ENCODE results near the gene KCNJ18. TPM values are rescaled to one million over a fixed set of nuclear protein-coding genes. Genes with fewer than 3 reads are reported as not detected.
"Not testable (repeated sequence)": the region's sequence is repeated elsewhere in the genome, so short reads cannot be mapped to it uniquely, and the experiment has no call there.

KCNJ18 gene
- total RNA-seq, 4 donors from 2014 or later = not detected

DNA sequence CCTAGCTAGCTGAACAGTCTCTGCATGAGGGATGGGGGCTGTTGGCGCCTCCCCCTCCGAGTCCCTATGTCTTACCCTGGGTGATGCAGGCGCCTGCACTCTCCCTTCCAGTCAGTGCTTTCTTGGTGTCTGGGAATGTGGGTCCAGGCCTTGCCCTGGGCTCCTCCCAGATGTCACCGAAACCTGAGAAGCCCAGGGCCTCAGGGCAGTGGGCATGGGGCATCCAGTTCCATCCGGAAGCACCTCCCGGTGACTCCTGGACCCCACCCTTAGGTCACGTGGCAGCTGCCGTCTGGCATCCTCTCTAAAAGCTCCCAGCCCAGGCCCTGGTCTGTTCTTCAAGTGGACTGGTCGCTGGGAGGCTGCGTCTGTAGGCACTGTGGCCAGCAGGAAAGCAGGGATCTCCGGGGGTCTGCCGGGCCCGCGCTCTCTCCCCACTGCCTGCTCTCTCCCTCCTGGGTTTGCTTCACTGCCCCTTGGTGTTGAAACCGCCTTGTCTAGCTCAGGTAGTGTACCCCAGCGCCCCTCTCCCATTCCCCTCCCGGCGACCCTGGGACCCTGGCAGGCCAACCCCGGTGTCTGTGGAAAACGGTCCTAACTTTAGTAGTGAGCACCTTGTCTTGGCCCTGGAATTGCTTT lies 6.2 kb downstream of the KCNJ18 start:
- H3K27me3 ChIP-seq; DNase-seq; H3K9me3 ChIP-seq; H3K4me3 ChIP-seq; H3K4me1 ChIP-seq; H3K36me3 ChIP-seq; in situ Hi-C loops (cut with MboI; ENCODE audit: low pct_ligation_motif_present in 1 of 4, low pct_unique_long_range_greater_than_20kb in 1 of 4, low sequenced_read_pairs in 3 of 4); H3K27ac ChIP-seq; intact Hi-C loops (cut with DNase I; ENCODE audit: low total_unique reads): not testable (repeated sequence)
- 84% methylated on average over 15 of the region's 20 CpGs; no CpG with 5 or more reads in 1 of the 2 donors for WGBS, 2 donors (ENCODE audit: low coverage in 1 of 2)

DNA sequence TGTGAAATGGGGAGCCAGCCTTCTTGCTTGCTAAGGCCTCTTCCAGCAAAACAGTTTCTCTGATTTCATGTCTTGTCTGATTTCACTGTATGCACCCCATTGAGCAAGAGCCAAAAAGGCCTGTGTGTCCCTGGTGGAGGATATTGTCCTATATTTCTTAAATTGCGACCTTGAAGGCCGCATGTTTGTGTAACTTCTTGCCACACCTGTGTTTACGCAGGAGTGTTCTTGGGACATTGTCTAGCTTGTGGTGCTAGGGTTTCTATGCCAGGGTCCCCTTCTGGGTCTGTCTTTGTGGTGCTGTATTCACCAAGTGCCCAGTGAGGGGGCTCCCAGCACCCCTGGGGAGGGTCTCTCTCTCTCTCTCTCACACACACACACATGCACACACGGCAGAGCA lies 6.8 kb downstream of the KCNJ18 start:
- in situ Hi-C loops (cut with MboI; ENCODE audit: low pct_ligation_motif_present in 1 of 4, low pct_unique_long_range_greater_than_20kb in 1 of 4, low sequenced_read_pairs in 3 of 4) = not testable (repeated sequence)
- 45 to 50% methylated on average over 1 to 4 of the region's 4 CpGs for WGBS, 2 donors (ENCODE audit: low coverage in 1 of 2)

DNA sequence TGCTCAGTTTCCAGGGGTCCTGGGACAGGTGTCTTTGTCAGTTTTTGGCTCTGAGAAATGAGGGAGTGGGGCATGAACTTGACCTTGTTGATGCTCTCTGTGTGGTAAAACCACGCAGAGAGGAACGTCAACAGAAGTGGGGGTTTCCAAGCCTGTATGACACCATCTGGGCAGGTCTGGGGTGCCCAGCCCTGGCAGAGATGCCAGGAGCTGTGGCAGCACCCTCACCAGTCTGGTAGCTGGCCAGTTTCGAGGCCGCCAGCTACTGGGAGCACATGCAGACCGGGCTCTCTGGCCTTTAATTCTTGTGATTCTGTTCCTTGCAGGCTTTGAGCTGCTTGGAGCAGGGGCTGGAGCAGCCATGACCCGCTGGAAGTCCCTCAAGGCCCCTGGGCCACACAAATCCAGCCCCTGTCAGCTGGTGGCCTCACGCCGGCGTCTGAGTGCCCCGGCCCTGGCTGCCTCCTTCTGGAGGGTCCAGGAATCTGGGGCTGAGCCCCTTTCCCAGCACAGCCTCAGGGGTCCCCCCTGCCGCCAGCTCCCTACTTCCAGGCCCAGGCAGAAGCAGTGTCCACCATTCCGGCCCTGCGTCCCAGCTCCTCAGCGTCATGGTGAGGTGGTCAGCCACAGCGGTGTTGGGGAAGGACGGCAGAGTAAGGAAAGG lies 7.4 kb downstream of the KCNJ18 start:
- H3K9me3 ChIP-seq; H3K4me1 ChIP-seq; H3K36me3 ChIP-seq; DNase-seq; H3K27ac ChIP-seq; H3K4me3 ChIP-seq; H3K27me3 ChIP-seq; intact Hi-C loops (cut with DNase I; ENCODE audit: low total_unique reads): not testable (repeated sequence)
- 50 to 78% methylated on average over 2 to 13 of the region's 16 CpGs for WGBS, 2 donors (ENCODE audit: low coverage in 1 of 2)
- in situ Hi-C loops (cut with MboI; ENCODE audit: low pct_ligation_motif_present in 1 of 4, low pct_unique_long_range_greater_than_20kb in 1 of 4, low sequenced_read_pairs in 3 of 4) = loop anchor here in 1 of 4 donors (10.0 kb wide), 1 partner anchor 285 kb away; no protein-coding TSS in a partner anchor

More for the DNA sequence above, 6.8 kb downstream of the KCNJ18 start:
- H3K27ac ChIP-seq; DNase-seq; H3K4me3 ChIP-seq; H3K9me3 ChIP-seq; intact Hi-C loops (cut with DNase I; ENCODE audit: low total_unique reads); H3K27me3 ChIP-seq; H3K36me3 ChIP-seq; H3K4me1 ChIP-seq: not testable (repeated sequence)

DNA sequence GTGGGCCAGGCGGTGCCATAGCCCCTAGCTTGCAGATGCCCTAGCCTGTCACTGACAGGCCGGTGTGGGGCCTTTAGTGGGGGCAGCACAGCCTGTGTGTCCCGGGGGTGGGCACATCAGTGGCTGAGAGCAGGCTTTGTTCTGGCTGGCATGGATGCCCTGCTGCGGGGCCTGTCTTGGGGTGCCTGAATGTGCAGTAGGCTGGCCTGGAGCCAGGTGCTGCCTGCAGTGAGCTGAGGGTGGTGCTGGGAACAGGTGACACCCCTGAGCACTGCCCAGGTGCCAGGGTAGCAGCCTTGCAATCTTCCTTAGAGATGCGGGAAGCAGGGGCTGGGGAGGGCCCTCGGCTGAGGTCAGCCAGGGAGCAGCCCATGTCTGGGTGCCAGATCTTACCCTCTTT lies 8.8 kb downstream of the KCNJ18 start:
- DNase-seq; H3K27ac ChIP-seq; H3K4me3 ChIP-seq; intact Hi-C loops (cut with DNase I; ENCODE audit: low total_unique reads); H3K9me3 ChIP-seq; H3K4me1 ChIP-seq; H3K36me3 ChIP-seq; H3K27me3 ChIP-seq: not testable (repeated sequence)
- WGBS, 2 donors (ENCODE audit: low coverage in 1 of 2) = 60% methylated on average over 2 of the region's 6 CpGs; no CpG with 5 or more reads in 1 of the 2 donors
- in situ Hi-C loops (cut with MboI; ENCODE audit: low pct_ligation_motif_present in 1 of 4, low pct_unique_long_range_greater_than_20kb in 1 of 4, low sequenced_read_pairs in 3 of 4) = loop anchor here in 1 of 4 donors (10.0 kb wide), 1 partner anchor 286 kb away; no protein-coding TSS in a partner anchor

DNA sequence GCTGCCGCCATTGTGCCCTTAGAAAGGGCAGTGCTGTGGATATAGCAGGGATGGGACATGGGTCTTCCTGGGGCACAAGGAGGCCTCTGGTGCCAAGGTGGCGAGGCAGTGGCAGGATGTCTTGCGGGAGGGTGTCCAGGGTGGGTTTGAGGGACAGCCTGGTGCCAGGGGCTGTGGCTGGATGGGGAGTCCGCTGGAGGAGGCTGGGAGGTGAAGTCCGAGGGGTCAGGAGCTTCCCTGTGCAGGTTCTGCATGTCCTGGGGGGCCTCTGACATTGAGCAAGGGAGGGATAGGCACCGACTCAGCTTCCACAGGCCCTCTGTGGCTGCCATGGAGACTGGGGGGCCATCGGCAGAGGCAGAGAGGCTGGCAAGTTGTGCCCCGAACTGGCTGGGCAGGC lies 9.7 kb downstream of the KCNJ18 start:
- 60 to 71% methylated on average over 1 to 6 of the region's 8 CpGs for WGBS, 2 donors (ENCODE audit: low coverage in 1 of 2)
- DNase-seq; intact Hi-C loops (cut with DNase I; ENCODE audit: low total_unique reads); H3K36me3 ChIP-seq; H3K4me1 ChIP-seq; H3K27ac ChIP-seq; H3K27me3 ChIP-seq; H3K4me3 ChIP-seq; H3K9me3 ChIP-seq: not testable (repeated sequence)
- in situ Hi-C loops (cut with MboI; ENCODE audit: low pct_ligation_motif_present in 1 of 4, low pct_unique_long_range_greater_than_20kb in 1 of 4, low sequenced_read_pairs in 3 of 4) = loop anchor here in 1 of 4 donors (10.0 kb wide), 1 partner anchor 287 kb away; no protein-coding TSS in a partner anchor

DNA sequence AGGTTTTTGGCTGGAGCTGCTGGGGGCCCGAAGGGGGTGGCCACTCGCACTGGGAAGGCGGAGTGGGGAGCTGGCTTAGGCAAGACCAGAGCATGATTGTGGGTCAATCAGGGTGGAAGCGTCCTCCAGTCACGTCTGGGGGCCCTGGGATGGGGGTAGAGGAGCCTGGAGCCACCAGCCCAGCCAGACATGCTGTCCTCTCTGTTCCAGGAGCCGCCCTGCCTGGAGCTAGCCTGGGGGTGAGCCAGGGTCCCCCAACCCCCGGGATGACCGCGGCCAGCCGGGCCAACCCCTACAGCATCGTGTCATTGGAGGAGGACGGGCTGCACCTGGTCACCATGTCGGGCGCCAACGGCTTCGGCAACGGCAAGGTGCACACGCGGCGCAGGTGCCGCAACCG lies 10.2 kb downstream of the KCNJ18 start:
- in situ Hi-C loops (cut with MboI; ENCODE audit: low pct_ligation_motif_present in 1 of 4, low pct_unique_long_range_greater_than_20kb in 1 of 4, low sequenced_read_pairs in 3 of 4) = loop anchor here in 1 of 4 donors (10.0 kb wide), 1 partner anchor 288 kb away; no protein-coding TSS in a partner anchor
- H3K36me3 ChIP-seq; DNase-seq; intact Hi-C loops (cut with DNase I; ENCODE audit: low total_unique reads); H3K27ac ChIP-seq; H3K4me1 ChIP-seq; H3K4me3 ChIP-seq; H3K9me3 ChIP-seq; H3K27me3 ChIP-seq: not testable (repeated sequence)
- WGBS, 2 donors (ENCODE audit: low coverage in 1 of 2) = 88% methylated on average over 16 of the region's 22 CpGs; no CpG with 5 or more reads in 1 of the 2 donors

DNA sequence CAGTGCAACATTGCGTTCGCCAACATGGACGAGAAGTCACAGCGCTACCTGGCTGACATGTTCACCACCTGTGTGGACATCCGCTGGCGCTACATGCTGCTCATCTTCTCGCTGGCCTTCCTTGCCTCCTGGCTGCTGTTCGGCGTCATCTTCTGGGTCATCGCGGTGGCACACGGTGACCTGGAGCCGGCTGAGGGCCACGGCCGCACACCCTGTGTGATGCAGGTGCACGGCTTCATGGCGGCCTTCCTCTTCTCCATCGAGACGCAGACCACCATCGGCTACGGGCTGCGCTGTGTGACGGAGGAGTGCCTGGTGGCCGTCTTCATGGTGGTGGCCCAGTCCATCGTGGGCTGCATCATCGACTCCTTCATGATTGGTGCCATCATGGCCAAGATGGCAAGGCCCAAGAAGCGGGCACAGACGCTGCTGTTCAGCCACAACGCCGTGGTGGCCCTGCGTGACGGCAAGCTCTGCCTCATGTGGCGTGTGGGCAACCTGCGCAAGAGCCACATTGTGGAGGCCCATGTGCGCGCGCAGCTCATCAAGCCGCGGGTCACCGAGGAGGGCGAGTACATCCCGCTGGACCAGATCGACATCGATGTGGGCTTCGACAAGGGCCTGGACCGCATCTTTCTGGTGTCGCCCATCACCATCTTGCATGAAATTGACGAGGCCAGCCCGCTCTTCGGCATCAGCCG lies 10.8 kb downstream of the KCNJ18 start:
- in situ Hi-C loops (cut with MboI; ENCODE audit: low pct_ligation_motif_present in 1 of 4, low pct_unique_long_range_greater_than_20kb in 1 of 4, low sequenced_read_pairs in 3 of 4) = loop anchor here in 1 of 4 donors (10.0 kb wide), 1 partner anchor 288 kb away; no protein-coding TSS in a partner anchor
- H3K36me3 ChIP-seq; H3K27me3 ChIP-seq; H3K4me1 ChIP-seq; intact Hi-C loops (cut with DNase I; ENCODE audit: low total_unique reads); DNase-seq; H3K9me3 ChIP-seq; H3K27ac ChIP-seq; H3K4me3 ChIP-seq: not testable (repeated sequence)
- 86% methylated on average over 22 of the region's 51 CpGs; no CpG with 5 or more reads in 1 of the 2 donors for WGBS, 2 donors (ENCODE audit: low coverage in 1 of 2)

DNA sequence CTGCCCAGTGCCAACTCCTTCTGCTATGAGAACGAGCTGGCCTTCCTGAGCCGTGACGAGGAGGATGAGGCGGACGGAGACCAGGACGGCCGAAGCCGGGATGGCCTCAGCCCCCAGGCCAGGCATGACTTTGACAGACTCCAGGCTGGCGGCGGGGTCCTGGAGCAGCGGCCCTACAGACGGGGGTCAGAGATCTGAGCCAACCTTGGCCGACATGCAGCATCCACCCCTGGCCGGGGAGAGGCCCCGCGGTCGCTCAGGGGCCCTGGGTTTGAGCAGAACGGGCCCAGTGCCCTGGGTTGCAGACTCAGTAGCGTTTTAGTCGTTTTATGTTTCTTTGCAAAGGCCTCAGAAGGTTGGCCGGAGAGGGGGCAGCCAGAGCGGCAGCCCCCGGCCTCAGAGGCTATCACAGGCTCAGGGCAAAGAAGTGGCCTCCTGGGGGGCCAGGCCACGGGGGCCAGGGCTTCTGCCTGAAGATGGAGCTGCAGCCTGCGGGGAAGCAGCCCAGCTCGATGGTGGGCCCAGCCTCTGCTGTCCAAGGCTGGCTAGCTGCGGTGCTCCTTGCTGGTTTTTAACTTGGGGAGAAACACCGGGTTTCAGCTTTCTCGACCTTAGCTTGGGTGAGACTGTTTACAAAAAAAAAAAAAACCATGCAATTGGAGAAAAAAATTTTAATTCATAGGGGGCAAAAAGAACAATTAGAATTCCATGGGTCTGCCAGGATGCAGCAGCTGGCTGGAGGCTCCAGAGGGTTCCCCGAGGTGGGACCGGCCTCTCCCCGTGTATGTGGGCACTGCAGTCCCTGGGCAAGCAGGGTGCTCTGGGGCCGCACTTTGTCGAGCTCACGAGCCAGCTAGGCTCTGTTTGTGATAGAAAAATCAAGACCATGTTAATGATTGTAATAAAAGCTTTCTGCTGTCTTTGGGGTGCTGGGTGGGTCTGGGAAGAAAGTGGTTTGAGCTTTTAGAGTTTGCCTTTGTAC lies 11.9 kb downstream of the KCNJ18 start:
- H3K27ac ChIP-seq; H3K36me3 ChIP-seq; DNase-seq; H3K9me3 ChIP-seq; H3K4me1 ChIP-seq; H3K27me3 ChIP-seq; intact Hi-C loops (cut with DNase I; ENCODE audit: low total_unique reads); H3K4me3 ChIP-seq: not testable (repeated sequence)
- 79 to 83% methylated on average over 9 to 27 of the region's 35 CpGs for WGBS, 2 donors (ENCODE audit: low coverage in 1 of 2)
- in situ Hi-C loops (cut with MboI; ENCODE audit: low pct_ligation_motif_present in 1 of 4, low pct_unique_long_range_greater_than_20kb in 1 of 4, low sequenced_read_pairs in 3 of 4) = loop anchor here in 1 of 4 donors (10.0 kb wide), 1 partner anchor 289 kb away; no protein-coding TSS in a partner anchor

Data from transverse colon (tissue), 4 donors.